Measurements from ENCODE around the gene PEX5. TPM values are rescaled to one million over a fixed set of nuclear protein-coding genes. Genes with fewer than 3 reads are reported as not detected.

Gene PEX5
- total RNA-seq, 1 donor from 2014 or later: 50.2 TPM

GRCh38 chr12:7161327-7161726, 28.2 kb upstream of the PEX5 start:
- Mint-ChIP-seq H3K4me1 (ENCODE audit: unreplicated experiment) (no peaks in the 10 kb centered on the region), H3K27me3 (peaks cover 32% of the 10 kb centered on the region), H3K36me3 (peaks cover 9% of the 10 kb centered on the region), H3K9me3 (no peaks in the 10 kb centered on the region), H3K4me3 (no peak overlapping the region), H3K27ac (no peak overlapping the region)
- no peak for DNase-seq (ENCODE audit: extremely low spot score, unreplicated experiment)
- no peak for TF ChIP-seq CTCF (conservative IDR thresholded peaks at IDR 0.05)

DNA sequence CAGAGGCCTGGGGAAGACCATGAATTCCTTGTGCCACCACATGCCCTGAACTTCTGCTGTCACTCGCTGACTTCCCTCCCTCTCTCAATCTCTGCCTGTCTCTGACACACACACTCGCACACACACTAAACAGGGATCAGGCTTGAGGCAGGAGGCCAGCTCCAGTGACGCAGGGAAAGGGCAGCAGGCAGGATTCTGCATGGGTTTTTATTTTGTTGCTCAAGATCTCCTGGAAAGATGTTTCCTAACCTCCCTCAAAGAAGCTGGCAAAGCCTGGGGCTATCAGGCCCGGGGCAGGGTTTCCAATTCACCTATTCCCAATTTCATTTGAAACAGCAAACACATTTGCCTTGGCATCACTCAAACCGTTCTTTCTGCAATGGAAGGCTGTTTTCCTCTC, 27.7 kb upstream of the PEX5 start:
- Mint-ChIP-seq H3K9me3 (no peaks in the 10 kb centered on the region), H3K4me3 (no peak overlapping the region), H3K4me1 (ENCODE audit: unreplicated experiment) (no peaks in the 10 kb centered on the region), H3K27ac (no peak overlapping the region), H3K36me3 (peaks cover 9% of the 10 kb centered on the region), H3K27me3 (peaks cover 32% of the 10 kb centered on the region)
- TF ChIP-seq CTCF (conservative IDR thresholded peaks at IDR 0.05): no peak
- no peak for DNase-seq (ENCODE audit: extremely low spot score, unreplicated experiment)

DNA sequence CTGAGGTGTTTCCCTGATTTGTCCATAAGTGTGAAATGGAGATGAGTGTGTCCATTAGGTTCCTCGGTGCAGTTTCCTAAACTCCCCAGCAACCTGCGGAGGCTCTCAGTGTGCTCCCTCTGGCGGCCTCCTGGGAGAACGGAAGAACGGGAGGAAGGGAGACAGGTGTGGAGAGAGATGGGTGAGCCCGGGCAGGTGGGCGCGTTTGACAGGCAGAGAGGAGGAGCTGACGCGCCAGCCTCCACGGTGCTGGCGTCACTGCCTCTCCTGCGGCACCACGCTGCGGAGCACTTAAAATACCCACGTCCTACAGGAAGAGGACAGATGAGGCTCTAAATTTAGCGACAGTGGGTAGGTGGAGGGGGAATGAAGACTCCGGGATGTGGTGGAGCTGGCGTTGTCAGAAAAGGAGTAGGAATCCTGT, 26.8 kb upstream of the PEX5 start:
- peak overlapping the region; percentile 3 for H3K4me3 Mint-ChIP-seq
- H3K9me3 Mint-ChIP-seq: peaks cover 3% of the 10 kb centered on the region
- peak; percentile 60 for TF ChIP-seq CTCF (conservative IDR thresholded peaks at IDR 0.05)
- H3K27me3 Mint-ChIP-seq: peaks cover 32% of the 10 kb centered on the region
- peaks cover 9% of the 10 kb centered on the region for H3K36me3 Mint-ChIP-seq
- H3K27ac Mint-ChIP-seq: peak overlapping the region; percentile 6
- H3K4me1 Mint-ChIP-seq (ENCODE audit: unreplicated experiment): no peaks in the 10 kb centered on the region
- DNase-seq (ENCODE audit: extremely low spot score, unreplicated experiment): no peak

DNA sequence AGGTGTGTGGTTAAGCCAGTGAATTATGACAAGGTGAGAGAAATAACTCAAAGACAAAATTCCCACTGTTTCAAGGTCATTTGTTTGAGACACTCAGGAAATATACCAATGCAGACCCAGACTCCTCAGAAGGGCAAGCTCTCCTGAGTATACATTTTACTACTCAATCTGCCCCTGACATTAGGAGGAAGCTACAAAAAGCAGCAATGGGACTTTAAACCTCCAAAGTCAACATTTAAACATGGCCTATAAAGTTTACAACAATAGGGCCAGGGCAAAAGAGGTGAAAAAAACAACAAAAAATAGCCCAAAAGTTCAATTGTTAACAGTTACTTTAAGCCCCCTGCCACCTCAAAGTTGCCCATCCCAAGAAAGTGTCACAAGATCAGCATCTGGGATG, 19.5 kb upstream of the PEX5 start:
- no peak overlapping the region for H3K4me3 Mint-ChIP-seq
- H3K27me3 Mint-ChIP-seq: peaks cover 22% of the 10 kb centered on the region
- H3K27ac Mint-ChIP-seq: no peak overlapping the region
- H3K9me3 Mint-ChIP-seq: peaks cover 3% of the 10 kb centered on the region
- H3K36me3 Mint-ChIP-seq: peaks cover 7% of the 10 kb centered on the region
- no peaks in the 10 kb centered on the region for H3K4me1 Mint-ChIP-seq (ENCODE audit: unreplicated experiment)
- no peak for DNase-seq (ENCODE audit: extremely low spot score, unreplicated experiment)
- no peak for TF ChIP-seq CTCF (conservative IDR thresholded peaks at IDR 0.05)

- Mint-ChIP-seq H3K4me3 (no peak overlapping the region), H3K27ac (no peak overlapping the region), H3K27me3 (peaks cover 31% of the 10 kb centered on the region), H3K36me3 (peaks cover 7% of the 10 kb centered on the region), H3K4me1 (ENCODE audit: unreplicated experiment) (no peaks in the 10 kb centered on the region), H3K9me3 (peaks cover 8% of the 10 kb centered on the region)
- DNase-seq (ENCODE audit: extremely low spot score, unreplicated experiment): no peak
- TF ChIP-seq CTCF (conservative IDR thresholded peaks at IDR 0.05): no peak
Observed at GRCh38 chr12:7171854-7172253, 17.6 kb upstream of the PEX5 start.

- peaks cover 10% of the 10 kb centered on the region for H3K9me3 Mint-ChIP-seq
- H3K27ac Mint-ChIP-seq: no peak overlapping the region
- H3K36me3 Mint-ChIP-seq: peaks cover 2% of the 10 kb centered on the region
- peaks cover 46% of the 10 kb centered on the region for H3K27me3 Mint-ChIP-seq
- H3K4me3 Mint-ChIP-seq: no peak overlapping the region
- no peak for TF ChIP-seq CTCF (conservative IDR thresholded peaks at IDR 0.05)
- DNase-seq (ENCODE audit: extremely low spot score, unreplicated experiment): no peak
- no peaks in the 10 kb centered on the region for H3K4me1 Mint-ChIP-seq (ENCODE audit: unreplicated experiment)
Observed at GRCh38 chr12:7175493-7175892, 14.0 kb upstream of the PEX5 start.
